DMS153 treated with DMSO at 0.1 percent for 48 hours (cell line): ENCODE measurements around the gene HOXB7.

Experiments used
- DNase-seq: peaks from one replicate; lab custom pipeline; 2025; ENCODE audit not compliant: unreplicated experiment; lab: John Stamatoyannopoulos, UW

HOXB7 gene

GRCh38 chr17:48611681-48612455 lies 1.1 kb upstream of the HOXB7 start:
- peak; percentile 59 for DNase-seq

- DNase-seq, result peak; percentile 36
These were observed 396 bp upstream of the HOXB7 start for GRCh38 chr17:48611213-48611612.

- no peak for DNase-seq
These were observed 997 bp downstream of the HOXB7 start for GRCh38 chr17:48609759-48610281.

- DNase-seq, result no peak
These were observed 1.8 kb downstream of the HOXB7 start for GRCh38 chr17:48609033-48609432.

- no peak for DNase-seq
These were observed 2.4 kb downstream of the HOXB7 start for GRCh38 chr17:48608494-48608834.

- DNase-seq, result no peak
These were observed 3.8 kb downstream of the HOXB7 start for GRCh38 chr17:48606892-48607614.

- no peak for DNase-seq
These were observed 4.6 kb downstream of the HOXB7 start for GRCh38 chr17:48605991-48606891.

- DNase-seq, result no peak
These were observed 5.4 kb downstream of the HOXB7 start for GRCh38 chr17:48605409-48605919.

- no peak for DNase-seq
These were observed 6.0 kb downstream of the HOXB7 start, which contains the start of gene HOXB6 for GRCh38 chr17:48604770-48605329. TSS of gene HOXB6 (minus strand) at chr17:48604986. CDS start at chr17:48598150, 6,836 bp downstream.

GRCh38 chr17:48603959-48604769 lies 6.7 kb downstream of the HOXB7 start:
- DNase-seq, result no peak

- no peak for DNase-seq
These were observed 9.0 kb downstream of the HOXB7 start for GRCh38 chr17:48601539-48602425.

- no peak for DNase-seq
These were observed 9.6 kb downstream of the HOXB7 start for GRCh38 chr17:48601207-48601538.

GRCh38 chr17:48600244-48601098 lies 10.3 kb downstream of the HOXB7 start:
- DNase-seq, result peak; percentile 35

- no peak for DNase-seq
These were observed 11.5 kb downstream of the HOXB7 start for GRCh38 chr17:48599354-48599753.

- no peak for DNase-seq
These were observed 12.1 kb downstream of the HOXB7 start for GRCh38 chr17:48598736-48599135.

GRCh38 chr17:48597778-48598631 lies 12.8 kb downstream of the HOXB7 start:
- DNase-seq, result peak; percentile 57

GRCh38 chr17:48597528-48597777 lies 13.4 kb downstream of the HOXB7 start:
- DNase-seq, result no peak
